Measurements from ENCODE around the gene ABCA13. TPM values are rescaled to one million over a fixed set of nuclear protein-coding genes. Genes with fewer than 3 reads are reported as not detected.
A peak's percentile ranks its signal among the peaks of the same experiment; 100 is the strongest.

Gene ABCA13
- total and polyA plus RNA-seq, 2 of the 4 experiments (the other 2 are of a cell fraction), result under 0.01 to 0.07 TPM

GRCh38 chr7:48180981-48181380, 9.7 kb downstream of the ABCA13 start:
- Histone ChIP-seq H3K4me2 (ENCODE audit: low read depth, low read length) (peak overlapping the region; percentile 50; the same call in 1 of the 2 replicates), H3K4me3 (ENCODE audit: insufficient read depth, low read depth, low read length) (no peak overlapping the region), H3K4ac (ENCODE audit: low read depth, low read length) (no peak overlapping the region; the same call in 1 of the 2 replicates), H2BK15ac (ENCODE audit: low read depth, low read length) (peak overlapping the region; percentile 18; the same call in 1 of the 3 replicates), H3K23ac (ENCODE audit: low read depth, low read length) (no peak overlapping the region), H3K36me3 (ENCODE audit: control insufficient read depth, insufficient read depth, low read length) (no peaks in the 10 kb centered on the region), H3K9me1 (ENCODE audit: insufficient read depth, low read length) (peaks cover 14% of the 10 kb centered on the region), H3K4me1 (ENCODE audit: control insufficient read depth, insufficient read depth, low read length) (peaks cover 9% of the 10 kb centered on the region; the same call in 1 of the 2 replicates), H2BK120ac (ENCODE audit: low read depth, low read length) (peak overlapping the region; percentile 76; the same call in 1 of the 2 replicates), H3K9me3 (ENCODE audit: control insufficient read depth, insufficient read depth, low read length) (no peaks in the 10 kb centered on the region), H3K79me1 (ENCODE audit: low read depth in 1 of 2, low read length in 2 of 2) (no peaks in the 10 kb centered on the region), H3K27ac (ENCODE audit: insufficient read depth, low read length) (no peak overlapping the region; the same call in 1 of the 2 replicates), H3K27me3 (ENCODE audit: control insufficient read depth, insufficient read depth, low read length) (no peaks in the 10 kb centered on the region), H3K18ac (ENCODE audit: low read depth, low read length) (peak overlapping the region; percentile 31; the same call in 1 of the 2 replicates), H3K14ac (replicated peaks; ENCODE audit: low read depth, low read length) (no peak overlapping the region), H2AFZ (replicated peaks; ENCODE audit: low read length, poor library complexity) (no peak overlapping the region), H4K91ac (ENCODE audit: insufficient read depth, low read depth, low read length) (no peak overlapping the region), H2AK5ac (ENCODE audit: low read depth, low read length) (peak overlapping the region; percentile 37; the same call in 1 of the 2 replicates), H4K8ac (ENCODE audit: low read depth in 2 of 2, low read length in 2 of 2) (no peak overlapping the region; a peak in 2 of 4 replicates), H2BK5ac (ENCODE audit: low read depth, low read length, poor library complexity, severe bottlenecking) (peak overlapping the region; percentile 2), H4K5ac (ENCODE audit: low read depth, low read length) (peak overlapping the region; percentile 19; the same call in 1 of the 2 replicates), H3K9ac (ENCODE audit: low read depth, low read length) (no peak overlapping the region), H2BK20ac (ENCODE audit: low read depth, low read length) (no peak overlapping the region; the same call in 1 of the 2 replicates), H3K56ac (ENCODE audit: extremely low read depth, insufficient read depth, low read length) (no peak overlapping the region), H2AK9ac (replicated peaks; ENCODE audit: low read depth, low read length, poor library complexity) (no peak overlapping the region), H4K20me1 (ENCODE audit: insufficient read depth, low read length) (no peaks in the 10 kb centered on the region)
- no CpG with 5 or more reads among the region's 6 CpGs for WGBS, 2 experiments (ENCODE audit: extremely low coverage in 2 of 2, insufficient read length in 1 of 2)
- no peak for TF ChIP-seq FOS (IDR thresholded peaks at IDR 0.05; ENCODE audit: low read depth, low read length)
- no peak for TF ChIP-seq CEBPB (IDR thresholded peaks at IDR 0.05; ENCODE audit: low read depth, low read length)
- TF ChIP-seq MAZ (IDR thresholded peaks at IDR 0.05; ENCODE audit: borderline replicate concordance, low read depth, low read length), result no peak
- TF ChIP-seq BHLHE40 (IDR thresholded peaks at IDR 0.05; ENCODE audit: low read depth, low read length), result no peak
- no peak for TF ChIP-seq CHD1 (IDR thresholded peaks at IDR 0.05; ENCODE audit: low read depth, low read length)
- no peak for TF ChIP-seq RCOR1 (IDR thresholded peaks at IDR 0.05; ENCODE audit: insufficient replicate concordance, low read length)
- no peak for TF ChIP-seq ELK1 (IDR thresholded peaks at IDR 0.05; ENCODE audit: borderline replicate concordance, low read depth, low read length)
- no peak for TF ChIP-seq POLR2A (IDR thresholded peaks at IDR 0.05; ENCODE audit: low read depth, low read length)
- no peak for TF ChIP-seq NFE2L2 (IDR thresholded peaks at IDR 0.05; ENCODE audit: low read depth, low read length)
- no peak for TF ChIP-seq MAFK (IDR thresholded peaks at IDR 0.05; ENCODE audit: low read depth, low read length)
- TF ChIP-seq MXI1 (IDR thresholded peaks at IDR 0.05; ENCODE audit: borderline replicate concordance, low read depth, low read length), result no peak
- TF ChIP-seq SMC3 (IDR thresholded peaks at IDR 0.05; ENCODE audit: low read depth, low read length), result no peak
- no peak for TF ChIP-seq RAD21 (IDR thresholded peaks at IDR 0.05; ENCODE audit: low read length)
- intact Hi-C loops (cut with micrococcal nuclease), result no loop called here
- BruUV-seq (replicated peaks), result no TSS peak
- in situ Hi-C loops (cut with MboI; ENCODE audit: low sequenced_read_pairs), result no loop called here
- ATAC-seq (ENCODE audit: low read depth) (no peak), DNase-seq (peak; percentile 63)
- ChIA-PET CTCF (interaction anchor here (0.6 to 0.7 kb wide), 3 partner anchors 44 to 1485 kb away, joined by 3 read pairs; no protein-coding TSS in a partner anchor), POLR2A (ENCODE audit: unreplicated experiment) (no interaction called here)
- dilution Hi-C loops (cut with HindIII; ENCODE audit: low sequenced_read_pairs, unreplicated experiment), result no loop called here
